Psoas muscle (tissue), 8 donors: ENCODE results near the gene VWA7. TPM values are rescaled to one million over a fixed set of nuclear protein-coding genes. Genes with fewer than 3 reads are reported as not detected.

Source experiments
- ATAC-seq, 4 donors: fragments of 200-7000 bp; cut with Tn5 transposase; one replicate each; pipeline ENCODE4 v1.9.1; 2020; ENCODE audit warnings: moderate library complexity in 3 of 4, mild to moderate bottlenecking in 2 of 4
- DNase-seq, 2 donors: peaks; one replicate each; pipeline ENCODE4 v3.0.0-alpha.2; 2020
- H3K27ac ChIP-seq: fragments of 200-600 bp; one replicate; pipeline ENCODE4 v1.8.0; 2022
- H3K27me3 ChIP-seq, 3 donors: fragments of 200-600 bp in 1 of 3; one replicate each; pipeline versions ENCODE4 v1.6.1 to v1.8.0; 2013 to 2022; ENCODE audit warnings: low read length in 2 of 3, mild to moderate bottlenecking in 2 of 3, moderate library complexity in 1 of 3; ENCODE audit not compliant: insufficient read depth in 3 of 3
- H3K36me3 ChIP-seq, 2 donors: fragments of 200-600 bp in 1 of 2; one replicate each; pipeline versions ENCODE4 v1.6.1 to v1.8.0; 2013 to 2022; ENCODE audit warnings: low read depth in 1 of 2, mild to moderate bottlenecking in 1 of 2, moderate library complexity in 1 of 2; ENCODE audit not compliant: insufficient read depth in 1 of 2
- H3K4me1 ChIP-seq: fragments of 200-600 bp; one replicate; pipeline ENCODE4 v1.8.0; 2022
- H3K4me3 ChIP-seq: fragments of 200-600 bp; one replicate; pipeline ENCODE4 v1.8.0; 2022; ENCODE audit warnings: mild to moderate bottlenecking
- H3K9me3 ChIP-seq: fragments of 200-600 bp; one replicate; pipeline ENCODE4 v1.8.0; 2022
- WGBS, 3 donors: extraction: QIAGEN DNeasy Blood & Tissue Kit; methylation state at CpG; one replicate each; pipeline versions ENCODE4 v1.1.6 to v1.1.7; 2013; 5-methylcytosine and 5-hydroxymethylcytosine counted together
- intact Hi-C, 2 donors: fragments of 100-400 bp; cut with DNase I; formaldehyde crosslinking; loops; one replicate each; pipeline versions ENCODE4 v1.11.0 to v1.14.2; 2022
- polyA plus RNA-seq, 3 donors: library from polyadenylated mRNA; stranded (reverse); fragments of 200-250 nt; gene quantifications; one replicate each; pipeline ENCODE4 v1.2.3, GENCODE V29; 2013
- total RNA-seq, 4 donors: library from RNA; stranded (reverse); fragmentation: NEBNext Ultra II Directional in 2 of 4; extraction: Animal tissue kit (Norgen Biotek cat#: 25700) in 2 of 4; gene quantifications; one replicate each; pipeline versions ENCODE4 v1.2.1 to v1.2.4, GENCODE V29; 2021 to 2023
- TF ChIP-seq, protein P1 (sequence below): fragments of 200-600 bp; IDR thresholded peaks from one replicate; pipeline ENCODE4 v1.8.0; 2022; ENCODE audit warnings: antibody characterized with exemption
- donor health status: healthy with polysubstance abuse.
- donor health status: DM: no; HTN: no; CAD: no; lungs with moderate emphysema.
- donor health status: Bipolar disorder and iron deficiency.
- donor health status: healthy.
- donor health status: DM: yes; HTN: yes; CAD: no.
- donor health status: DM: no; HTN: no; CAD: no.
- donor health status: DM: no; HTN: no; CAD: no.
- donor health status: DM: yes; HTN: yes; CAD: no.

The VWA7 gene
- total and polyA plus RNA-seq, 7 donors: 0.76 to 8.0 (median 5.2) TPM

DNA sequence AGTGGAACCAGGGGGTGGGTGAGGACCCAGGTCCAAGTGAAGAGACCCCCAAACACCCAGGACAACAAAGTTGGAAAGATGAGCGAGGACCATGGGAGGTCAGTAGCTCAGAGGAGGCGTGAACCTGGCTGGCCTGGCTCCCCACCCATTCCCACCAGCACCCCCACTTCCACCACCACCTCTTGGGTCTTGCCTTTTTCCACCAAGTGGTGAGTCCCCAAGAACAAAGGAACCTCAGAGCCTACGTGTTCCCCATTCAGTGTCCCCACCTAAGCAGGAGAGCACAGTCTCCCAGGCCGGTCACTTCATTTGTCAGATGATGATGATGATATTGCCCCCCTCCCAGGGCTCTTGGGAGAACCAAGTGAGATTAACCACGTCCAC is 531 bp upstream of the VWA7 start:
- DNase-seq (no peak), ATAC-seq (no peak)
- Histone ChIP-seq H3K9me3 (no peaks in the 10 kb centered on the region), H3K27ac (peak overlapping the region; percentile 88), H3K4me3 (peak overlapping the region; percentile 55), H3K36me3 (peaks cover 0 to 47% of the 10 kb centered on the region in 2 donors), H3K27me3 (no peaks in the 10 kb centered on the region), H3K4me1 (peaks cover 17% of the 10 kb centered on the region)
- TF ChIP-seq, protein P1, sequence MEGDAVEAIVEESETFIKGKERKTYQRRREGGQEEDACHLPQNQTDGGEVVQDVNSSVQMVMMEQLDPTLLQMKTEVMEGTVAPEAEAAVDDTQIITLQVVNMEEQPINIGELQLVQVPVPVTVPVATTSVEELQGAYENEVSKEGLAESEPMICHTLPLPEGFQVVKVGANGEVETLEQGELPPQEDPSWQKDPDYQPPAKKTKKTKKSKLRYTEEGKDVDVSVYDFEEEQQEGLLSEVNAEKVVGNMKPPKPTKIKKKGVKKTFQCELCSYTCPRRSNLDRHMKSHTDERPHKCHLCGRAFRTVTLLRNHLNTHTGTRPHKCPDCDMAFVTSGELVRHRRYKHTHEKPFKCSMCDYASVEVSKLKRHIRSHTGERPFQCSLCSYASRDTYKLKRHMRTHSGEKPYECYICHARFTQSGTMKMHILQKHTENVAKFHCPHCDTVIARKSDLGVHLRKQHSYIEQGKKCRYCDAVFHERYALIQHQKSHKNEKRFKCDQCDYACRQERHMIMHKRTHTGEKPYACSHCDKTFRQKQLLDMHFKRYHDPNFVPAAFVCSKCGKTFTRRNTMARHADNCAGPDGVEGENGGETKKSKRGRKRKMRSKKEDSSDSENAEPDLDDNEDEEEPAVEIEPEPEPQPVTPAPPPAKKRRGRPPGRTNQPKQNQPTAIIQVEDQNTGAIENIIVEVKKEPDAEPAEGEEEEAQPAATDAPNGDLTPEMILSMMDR: no peak
- intact Hi-C loops: loop anchor here (2.0 to 10.0 kb wide), 2 partner anchors 53 to 87 kb away; partner anchors contain the start of gene NEU1 (in 1 of the 2)
- WGBS, 3 donors: 85 to 96% (median 91%) methylated on average over 5 of the region's 5 CpGs

DNA sequence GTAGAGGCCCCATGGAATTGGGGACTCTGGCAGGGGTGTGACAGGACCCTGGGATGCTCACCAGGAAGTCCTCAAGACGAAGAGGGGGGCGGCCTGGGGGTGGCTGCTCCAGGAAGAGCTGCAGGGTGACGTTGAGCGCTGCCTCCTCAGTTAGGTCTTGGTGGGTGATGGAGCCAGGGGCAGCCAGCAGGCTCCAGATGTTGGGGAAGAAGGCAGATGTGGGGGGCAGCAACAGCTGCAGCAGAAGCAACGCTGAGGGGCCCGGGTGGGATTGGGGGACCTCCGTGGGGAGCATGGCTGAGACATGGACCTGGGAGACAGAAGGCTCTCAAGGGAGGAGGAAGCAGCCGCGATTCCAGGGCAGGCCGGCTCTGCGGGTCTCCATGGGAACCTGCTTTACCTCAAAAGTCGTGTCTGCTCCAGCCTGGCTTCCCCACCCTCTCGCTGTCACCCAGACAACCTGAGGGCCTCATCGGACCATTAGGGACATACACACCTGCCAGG is 591 bp downstream of the VWA7 start:
- Histone ChIP-seq H3K4me1 (peaks cover 17% of the 10 kb centered on the region), H3K9me3 (no peaks in the 10 kb centered on the region), H3K27ac (peak overlapping the region; percentile 88), H3K27me3 (no peaks in the 10 kb centered on the region), H3K36me3 (peaks cover 0 to 36% of the 10 kb centered on the region in 2 donors), H3K4me3 (peak overlapping the region; percentile 55)
- TF ChIP-seq, protein P1: no peak
- ATAC-seq (peak in 1 of 4 donors; percentile 3), DNase-seq (no peak)
- intact Hi-C loops: loop anchor here (2.0 to 10.0 kb wide), 2 partner anchors 54 to 88 kb away; partner anchors contain the start of gene NEU1 (in 1 of the 2)
- WGBS, 3 donors: 34 to 35% (median 35%) methylated on average over 13 to 14 of the region's 14 CpGs

DNA sequence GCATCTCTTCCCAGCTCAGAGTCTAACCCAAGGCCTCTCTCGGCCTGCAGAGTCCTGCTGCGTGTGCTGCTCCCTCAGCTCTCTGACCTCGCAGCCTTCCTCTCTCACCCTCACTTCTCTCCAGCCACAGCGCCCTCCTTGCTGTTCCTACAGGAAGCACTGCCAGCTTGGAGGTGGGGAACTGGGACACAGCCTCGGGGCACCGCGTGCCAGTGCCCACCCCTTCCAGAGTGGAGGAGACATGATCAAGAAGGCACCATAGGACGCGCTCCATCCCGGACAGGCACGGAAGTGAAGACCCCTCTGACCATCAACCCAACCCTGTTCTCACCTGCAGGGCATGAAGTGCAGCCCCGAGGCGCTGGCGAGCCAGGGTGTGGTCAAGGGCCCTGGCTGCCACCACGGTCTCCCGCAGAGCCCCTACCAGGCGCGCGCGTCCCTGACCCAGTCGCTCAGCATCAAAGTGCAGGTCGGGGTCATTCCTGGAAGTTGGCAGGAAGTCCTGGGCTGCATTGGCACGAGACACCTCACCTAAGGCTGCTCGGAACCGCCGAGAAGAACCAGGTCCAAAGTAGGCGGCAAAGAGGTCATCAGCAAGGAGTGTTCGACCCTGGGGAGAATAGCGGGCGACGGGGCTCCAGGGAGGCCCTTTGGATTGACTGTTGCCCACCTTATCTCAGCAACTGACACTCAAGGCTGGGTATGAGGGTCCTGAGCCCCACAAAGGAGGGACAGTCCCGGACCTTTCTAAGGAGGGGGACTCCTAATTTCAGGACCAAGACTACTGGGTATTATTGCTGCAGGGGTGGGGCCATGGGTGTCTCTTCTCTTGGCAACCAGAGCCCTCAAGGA is 1.3 kb downstream of the VWA7 start:
- Histone ChIP-seq H3K36me3 (peaks cover 0 to 29% of the 10 kb centered on the region in 2 donors), H3K9me3 (no peaks in the 10 kb centered on the region), H3K4me1 (peaks cover 17% of the 10 kb centered on the region), H3K27me3 (no peaks in the 10 kb centered on the region), H3K27ac (peak overlapping the region; percentile 88), H3K4me3 (peak overlapping the region; percentile 55)
- TF ChIP-seq, protein P1: no peak
- DNase-seq (no peak), ATAC-seq (no peak)
- intact Hi-C loops: loop anchor here (2.0 to 10.0 kb wide), 2 partner anchors 55 to 89 kb away; partner anchors contain the start of gene NEU1 (in 1 of the 2)
- 84 to 89% (median 87%) methylated on average over 32 of the region's 32 CpGs for WGBS, 3 donors

DNA sequence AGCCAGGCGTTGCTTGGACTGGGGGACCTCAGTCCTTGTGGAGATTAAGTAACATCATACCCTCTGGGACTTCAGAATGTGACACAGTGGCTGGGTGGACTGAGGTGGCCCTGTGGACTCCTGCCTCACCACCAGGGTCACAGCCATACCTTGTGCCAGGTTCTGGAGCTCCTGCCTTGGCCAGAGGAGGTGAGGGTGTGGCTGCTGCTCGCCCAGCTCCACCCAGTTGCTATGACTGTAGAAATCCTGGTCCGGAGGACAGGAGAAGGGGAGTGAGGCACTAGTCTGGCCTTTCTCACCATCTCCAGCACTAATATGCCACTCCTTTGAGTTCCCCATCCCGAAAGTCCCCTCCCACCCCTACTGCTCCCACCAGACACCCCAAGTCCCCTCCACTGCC is 1.9 kb downstream of the VWA7 start:
- Histone ChIP-seq H3K4me1 (peaks cover 17% of the 10 kb centered on the region), H3K9me3 (no peaks in the 10 kb centered on the region), H3K27me3 (no peaks in the 10 kb centered on the region), H3K4me3 (no peak overlapping the region), H3K36me3 (peaks cover 0 to 23% of the 10 kb centered on the region in 2 donors), H3K27ac (peak overlapping the region; percentile 88)
- intact Hi-C loops: loop anchor here in 1 of 2 donors (10.0 kb wide), 1 partner anchor 90 kb away; the partner anchor contains the start of gene NEU1
- ATAC-seq: no peak
- TF ChIP-seq, protein P1: no peak
- DNase-seq: no peak
- WGBS, 3 donors: 71 to 80% (median 72%) methylated on average over 4 of the region's 4 CpGs
